GM18951 (cell line): ENCODE results near the gene ACBD6.

Experiments
- POLR2A ChIP-seq: IDR thresholded peaks from 4 replicates; pipeline ENCODE4 v1.6.1; 2011; ENCODE audit warnings: mild to moderate bottlenecking; ENCODE audit not compliant: insufficient read length, insufficient read depth; ENCODE audit errors: extremely low read depth
- in situ Hi-C: fragments of 300-500 bp; cut with MboI; formaldehyde crosslinking; loops from one replicate; pipeline ENCODE4 v1.12.0; 2022; ENCODE audit warnings: low sequenced_read_pairs, mixed read lengths, inconsistent platforms; ENCODE audit not compliant: unreplicated experiment

ACBD6 gene

GRCh38 chr1:180535418-180535999, 33.1 kb upstream of the ACBD6 start:
- in situ Hi-C loops = no loop called here
- TF ChIP-seq POLR2A = no peak

GRCh38 chr1:180534214-180534613, 31.8 kb upstream of the ACBD6 start:
- in situ Hi-C loops = no loop called here

GRCh38 chr1:180533266-180533987, 31.1 kb upstream of the ACBD6 start:
- in situ Hi-C loops = no loop called here
- TF ChIP-seq POLR2A = no peak

More at GRCh38 chr1:180534214-180534613, 31.8 kb upstream of the ACBD6 start:
- TF ChIP-seq POLR2A = no peak

GRCh38 chr1:180532854-180533253, 30.5 kb upstream of the ACBD6 start:
- in situ Hi-C loops = no loop called here
- no peak for TF ChIP-seq POLR2A

GRCh38 chr1:180530501-180530900, 28.1 kb upstream of the ACBD6 start:
- in situ Hi-C loops = no loop called here

GRCh38 chr1:180528868-180529470, 26.6 kb upstream of the ACBD6 start:
- in situ Hi-C loops = no loop called here
- TF ChIP-seq POLR2A = no peak

More at GRCh38 chr1:180530501-180530900, 28.1 kb upstream of the ACBD6 start:
- no peak for TF ChIP-seq POLR2A

GRCh38 chr1:180527101-180527669, 24.8 kb upstream of the ACBD6 start:
- in situ Hi-C loops = no loop called here
- no peak for TF ChIP-seq POLR2A

GRCh38 chr1:180525715-180526039, 23.3 kb upstream of the ACBD6 start:
- TF ChIP-seq POLR2A = no peak
- in situ Hi-C loops = no loop called here

GRCh38 chr1:180524915-180525714, 22.7 kb upstream of the ACBD6 start:
- in situ Hi-C loops = loop anchor here (25.0 kb wide), 1 partner anchor 637 kb away; no protein-coding TSS in a partner anchor
- no peak for TF ChIP-seq POLR2A

- in situ Hi-C loops = loop anchor here (25.0 kb wide), 1 partner anchor 638 kb away; no protein-coding TSS in a partner anchor
Measured at GRCh38 chr1:180524160-180524914, 22.0 kb upstream of the ACBD6 start.

GRCh38 chr1:180522213-180522515, 19.8 kb upstream of the ACBD6 start:
- TF ChIP-seq POLR2A = no peak
- in situ Hi-C loops = loop anchor here (25.0 kb wide), 1 partner anchor 640 kb away; no protein-coding TSS in a partner anchor

More at GRCh38 chr1:180524160-180524914, 22.0 kb upstream of the ACBD6 start:
- TF ChIP-seq POLR2A = no peak

GRCh38 chr1:180521474-180522212, 19.3 kb upstream of the ACBD6 start:
- in situ Hi-C loops = loop anchor here (25.0 kb wide), 1 partner anchor 641 kb away; no protein-coding TSS in a partner anchor
- no peak for TF ChIP-seq POLR2A

- no peak for TF ChIP-seq POLR2A
- in situ Hi-C loops = loop anchor here (5.0 to 25.0 kb wide), 2 partner anchors 337 to 642 kb away; no protein-coding TSS in a partner anchor
Measured at GRCh38 chr1:180519846-180520245, 17.5 kb upstream of the ACBD6 start.
